ENCODE measurements around the gene CFAP299. TPM values are rescaled to one million over a fixed set of nuclear protein-coding genes. Genes with fewer than 3 reads are reported as not detected.

Gene CFAP299
- total and polyA plus RNA-seq, 2 of the 8 experiments (the other 6 are each of a cell fraction or from before 2014, with no cell fraction given) = not detected

DNA sequence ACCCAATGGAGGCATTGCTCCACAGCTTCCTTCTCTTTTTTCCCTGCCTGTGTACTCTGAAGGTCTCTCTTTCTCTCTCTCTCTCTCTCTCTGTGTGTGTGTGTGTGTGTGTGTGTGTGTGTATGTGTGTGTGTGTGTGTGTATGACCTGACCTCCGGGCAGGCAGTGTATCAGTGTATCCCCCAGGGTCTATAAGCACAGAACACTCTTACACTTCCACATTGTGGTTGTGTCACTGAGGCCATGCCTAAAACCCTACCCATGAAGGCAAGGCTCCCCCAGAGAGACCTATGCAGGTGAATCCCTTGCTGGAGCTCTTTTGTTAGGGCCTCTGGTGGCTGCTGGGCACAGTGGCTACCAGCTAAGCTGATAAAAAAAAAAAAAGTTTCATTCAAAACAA is 394.6 kb downstream of the CFAP299 start (continued):
- TF ChIP-seq BACH1 (IDR thresholded peaks at IDR 0.05; ENCODE audit: low read length) = no peak
- TF ChIP-seq TBP (IDR thresholded peaks at IDR 0.05; ENCODE audit: low read depth, low read length) = no peak
- no peak for TF ChIP-seq JUND (IDR thresholded peaks at IDR 0.05; ENCODE audit: low read length)
- TF ChIP-seq POU5F1 (IDR thresholded peaks at IDR 0.05; ENCODE audit: low read depth, low read length) = no peak
- no peak for TF ChIP-seq CHD1 (IDR thresholded peaks at IDR 0.05; ENCODE audit: low read depth, low read length)
